Psoas muscle (tissue), 8 donors: ENCODE measurements around the gene ERBB3. TPM values are rescaled to one million over a fixed set of nuclear protein-coding genes. Genes with fewer than 3 reads are reported as not detected.

Experiments used
- ATAC-seq, 4 donors: fragments of 200-7000 bp; cut with Tn5 transposase; one replicate each; pipeline ENCODE4 v1.9.1; 2020; ENCODE audit warnings: moderate library complexity in 3 of 4, mild to moderate bottlenecking in 2 of 4
- DNase-seq, 2 donors: peaks; one replicate each; pipeline ENCODE4 v3.0.0-alpha.2; 2020
- H3K27ac ChIP-seq: fragments of 200-600 bp; one replicate; pipeline ENCODE4 v1.8.0; 2022
- H3K27me3 ChIP-seq, 3 donors: fragments of 200-600 bp in 1 of 3; one replicate each; pipeline versions ENCODE4 v1.6.1 to v1.8.0; 2013 to 2022; ENCODE audit warnings: low read length in 2 of 3, mild to moderate bottlenecking in 2 of 3, moderate library complexity in 1 of 3; ENCODE audit not compliant: insufficient read depth in 3 of 3
- H3K36me3 ChIP-seq, 2 donors: fragments of 200-600 bp in 1 of 2; one replicate each; pipeline versions ENCODE4 v1.6.1 to v1.8.0; 2013 to 2022; ENCODE audit warnings: low read depth in 1 of 2, mild to moderate bottlenecking in 1 of 2, moderate library complexity in 1 of 2; ENCODE audit not compliant: insufficient read depth in 1 of 2
- H3K4me1 ChIP-seq: fragments of 200-600 bp; one replicate; pipeline ENCODE4 v1.8.0; 2022
- H3K4me3 ChIP-seq: fragments of 200-600 bp; one replicate; pipeline ENCODE4 v1.8.0; 2022; ENCODE audit warnings: mild to moderate bottlenecking
- H3K9me3 ChIP-seq: fragments of 200-600 bp; one replicate; pipeline ENCODE4 v1.8.0; 2022
- CTCF ChIP-seq: fragments of 200-600 bp; IDR thresholded peaks from one replicate; pipeline ENCODE4 v1.8.0; 2022; ENCODE audit warnings: antibody characterized with exemption
- WGBS, 3 donors: extraction: QIAGEN DNeasy Blood & Tissue Kit; methylation state at CpG; one replicate each; pipeline versions ENCODE4 v1.1.6 to v1.1.7; 2013; 5-methylcytosine and 5-hydroxymethylcytosine counted together
- intact Hi-C, 2 donors: fragments of 100-400 bp; cut with DNase I; formaldehyde crosslinking; loops; one replicate each; pipeline versions ENCODE4 v1.11.0 to v1.14.2; 2022
- polyA plus RNA-seq, 3 donors: library from polyadenylated mRNA; stranded (reverse); fragments of 200-250 nt; gene quantifications; one replicate each; pipeline ENCODE4 v1.2.3, GENCODE V29; 2013
- total RNA-seq, 4 donors: library from RNA; stranded (reverse); fragmentation: NEBNext Ultra II Directional in 2 of 4; extraction: Animal tissue kit (Norgen Biotek cat#: 25700) in 2 of 4; gene quantifications; one replicate each; pipeline versions ENCODE4 v1.2.1 to v1.2.4, GENCODE V29; 2021 to 2023
- donor health status: healthy with polysubstance abuse.
- donor health status: DM: no; HTN: no; CAD: no; lungs with moderate emphysema.
- donor health status: Bipolar disorder and iron deficiency.
- donor health status: healthy.
- donor health status: DM: yes; HTN: yes; CAD: no.
- donor health status: DM: no; HTN: no; CAD: no.
- donor health status: DM: no; HTN: no; CAD: no.
- donor health status: DM: yes; HTN: yes; CAD: no.

ERBB3 gene
- total and polyA plus RNA-seq, 7 donors, result 0.13 to 3.9 (median 0.71) TPM

- DNase-seq, result no peak
These were observed 3.0 kb downstream of the ERBB3 start for GRCh38 chr12:56082967-56083366.

GRCh38 chr12:56084958-56085543 lies 5.1 kb downstream of the ERBB3 start:
- intact Hi-C loops, result no loop called here
- Histone ChIP-seq H3K4me3 (no peak overlapping the region), H3K36me3 (no peaks in the 10 kb centered on the region), H3K4me1 (no peaks in the 10 kb centered on the region), H3K27me3 (peaks cover 0 to 8% (median 6%) of the 10 kb centered on the region in 3 donors), H3K27ac (no peak overlapping the region), H3K9me3 (no peaks in the 10 kb centered on the region)
- ATAC-seq (no peak), DNase-seq (peak in 1 of 2 donors; percentile 26)
- 90 to 92% (median 92%) methylated on average over 15 of the region's 15 CpGs for WGBS, 3 donors
- no peak for TF ChIP-seq CTCF

More at GRCh38 chr12:56082967-56083366, 3.0 kb downstream of the ERBB3 start:
- ATAC-seq, result no peak
- Histone ChIP-seq H3K27ac (no peak overlapping the region), H3K4me3 (no peak overlapping the region), H3K36me3 (no peaks in the 10 kb centered on the region), H3K4me1 (peaks cover 3% of the 10 kb centered on the region), H3K27me3 (peaks cover 0 to 8% (median 6%) of the 10 kb centered on the region in 3 donors), H3K9me3 (no peaks in the 10 kb centered on the region)
- 52 to 76% (median 66%) methylated on average over 3 of the region's 3 CpGs for WGBS, 3 donors
- intact Hi-C loops, result no loop called here
- TF ChIP-seq CTCF, result no peak

- no peak overlapping the region for H3K27ac ChIP-seq
- ATAC-seq, result no peak
- no peaks in the 10 kb centered on the region for H3K9me3 ChIP-seq
- intact Hi-C loops, result no loop called here
- H3K27me3 ChIP-seq, result no peaks in the 10 kb centered on the region
- no peaks in the 10 kb centered on the region for H3K36me3 ChIP-seq
- TF ChIP-seq CTCF, result no peak
- H3K4me3 ChIP-seq, result no peak overlapping the region
- no peak for DNase-seq
- WGBS, 3 donors, result 78 to 84% (median 84%) methylated on average over 3 of the region's 3 CpGs
- no peaks in the 10 kb centered on the region for H3K4me1 ChIP-seq
These were observed 6.1 kb downstream of the ERBB3 start for GRCh38 chr12:56086096-56086495.

GRCh38 chr12:56086608-56087007 lies 6.6 kb downstream of the ERBB3 start:
- WGBS, 3 donors, result 82 to 89% (median 84%) methylated on average over 6 of the region's 6 CpGs
- no peak overlapping the region for H3K27ac ChIP-seq
- no peak for ATAC-seq

More at GRCh38 chr12:56086608-56087007, 6.6 kb downstream of the ERBB3 start:
- Histone ChIP-seq H3K27me3 (no peaks in the 10 kb centered on the region), H3K36me3 (no peaks in the 10 kb centered on the region), H3K4me1 (no peaks in the 10 kb centered on the region), H3K4me3 (no peak overlapping the region), H3K9me3 (no peaks in the 10 kb centered on the region)
- no peak for DNase-seq
- intact Hi-C loops, result no loop called here
- no peak for TF ChIP-seq CTCF
